ENCODE measurements around the gene KCNV2.

Gene KCNV2

DNA sequence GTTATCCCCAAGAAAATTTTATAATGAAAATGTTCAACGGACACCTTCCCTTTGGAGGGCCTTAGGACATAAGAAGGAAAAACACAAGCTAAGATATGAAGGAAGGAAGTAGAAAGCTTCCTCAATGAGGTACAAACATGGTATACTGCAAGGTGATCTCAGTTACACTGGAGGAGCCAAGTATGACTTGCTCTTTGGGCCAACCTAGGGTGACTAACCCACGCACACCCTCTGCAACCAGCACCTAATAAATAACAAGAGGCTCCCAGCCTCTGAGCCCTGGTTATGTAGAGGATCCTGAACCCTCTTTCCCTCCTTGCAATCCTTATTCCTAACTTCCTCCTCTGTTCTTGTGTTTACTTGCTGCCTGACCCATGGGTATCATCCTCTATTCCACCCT lies 38.3 kb upstream of the KCNV2 start:
- no peak for DNase-seq (ENCODE audit: extremely low spot score)
- TF ChIP-seq LEF1 (IDR thresholded peaks at IDR 0.05; ENCODE audit: borderline replicate concordance) (no peak), CTBP1 (IDR thresholded peaks at IDR 0.05; ENCODE audit: borderline replicate concordance) (no peak), FOXM1 (IDR thresholded peaks at IDR 0.05; ENCODE audit: borderline replicate concordance) (no peak), SP1 (IDR thresholded peaks at IDR 0.05) (no peak)
- CTCF ChIA-PET, result no interaction called here
- POLR2A ChIA-PET, result no interaction called here

DNA sequence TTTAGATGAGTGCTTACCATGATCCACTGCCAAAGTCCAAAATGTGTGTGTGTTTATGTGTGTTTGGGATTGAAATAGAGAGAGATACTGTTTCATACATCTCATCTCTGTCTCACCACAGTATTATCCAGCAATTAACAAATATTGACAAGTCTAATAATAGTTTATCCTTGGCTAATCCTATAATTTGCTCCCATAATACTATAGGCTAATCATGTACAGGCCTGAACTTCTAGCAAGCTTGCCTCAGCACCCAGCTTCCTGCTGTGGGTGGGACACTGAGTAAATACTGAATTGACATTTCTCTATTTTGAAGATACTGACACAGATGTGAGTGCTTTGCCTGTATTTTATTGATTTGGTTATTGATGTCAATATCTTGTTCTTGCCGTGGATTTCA lies 35.3 kb upstream of the KCNV2 start:
- ChIA-PET CTCF (no interaction called here), POLR2A (no interaction called here)
- TF ChIP-seq ARNT (IDR thresholded peaks at IDR 0.05) (no peak), HDGF (IDR thresholded peaks at IDR 0.05; ENCODE audit: borderline replicate concordance) (no peak), BHLHE40 (IDR thresholded peaks at IDR 0.05; ENCODE audit: borderline replicate concordance) (no peak), CTBP1 (IDR thresholded peaks at IDR 0.05; ENCODE audit: borderline replicate concordance) (no peak), PKNOX1 (IDR thresholded peaks at IDR 0.05) (no peak), ELF4 (IDR thresholded peaks at IDR 0.05) (no peak), L3MBTL2 (conservative IDR thresholded peaks at IDR 0.05) (no peak), SUZ12 (IDR thresholded peaks at IDR 0.05) (no peak), FOXK2 (IDR thresholded peaks at IDR 0.05) (no peak), NFRKB (IDR thresholded peaks at IDR 0.05) (no peak), ZNF384 (IDR thresholded peaks at IDR 0.05) (no peak), TARDBP (IDR thresholded peaks at IDR 0.05) (no peak), LEF1 (IDR thresholded peaks at IDR 0.05; ENCODE audit: borderline replicate concordance) (no peak), FOXA1 (IDR thresholded peaks at IDR 0.05) (no peak), FOXM1 (IDR thresholded peaks at IDR 0.05; ENCODE audit: borderline replicate concordance) (no peak), SP1 (IDR thresholded peaks at IDR 0.05) (no peak)
- DNase-seq (ENCODE audit: extremely low spot score), result no peak

- POLR2A ChIA-PET, result no interaction called here
- TF ChIP-seq ELF4 (IDR thresholded peaks at IDR 0.05) (no peak), NFRKB (IDR thresholded peaks at IDR 0.05) (no peak), TARDBP (IDR thresholded peaks at IDR 0.05) (no peak), BHLHE40 (IDR thresholded peaks at IDR 0.05; ENCODE audit: borderline replicate concordance) (no peak), ARNT (IDR thresholded peaks at IDR 0.05) (no peak), FOXK2 (IDR thresholded peaks at IDR 0.05) (no peak), L3MBTL2 (conservative IDR thresholded peaks at IDR 0.05) (no peak), LEF1 (IDR thresholded peaks at IDR 0.05; ENCODE audit: borderline replicate concordance) (no peak), ZNF384 (IDR thresholded peaks at IDR 0.05) (no peak), FOXA1 (IDR thresholded peaks at IDR 0.05) (no peak), SUZ12 (IDR thresholded peaks at IDR 0.05) (no peak), SP1 (IDR thresholded peaks at IDR 0.05) (no peak), CTBP1 (IDR thresholded peaks at IDR 0.05; ENCODE audit: borderline replicate concordance) (no peak), HDGF (IDR thresholded peaks at IDR 0.05; ENCODE audit: borderline replicate concordance) (no peak), FOXM1 (IDR thresholded peaks at IDR 0.05; ENCODE audit: borderline replicate concordance) (no peak), PKNOX1 (IDR thresholded peaks at IDR 0.05) (no peak)
Observed at GRCh38 chr9:2686911-2687310, 30.4 kb upstream of the KCNV2 start.

GRCh38 chr9:2688636-2689035 lies 28.7 kb upstream of the KCNV2 start:
- ChIA-PET POLR2A (no interaction called here), CTCF (no interaction called here)
- TF ChIP-seq BHLHE40 (IDR thresholded peaks at IDR 0.05; ENCODE audit: borderline replicate concordance) (no peak), TARDBP (IDR thresholded peaks at IDR 0.05) (no peak), HDGF (IDR thresholded peaks at IDR 0.05; ENCODE audit: borderline replicate concordance) (no peak), FOXA1 (IDR thresholded peaks at IDR 0.05) (no peak), ARNT (IDR thresholded peaks at IDR 0.05) (no peak), SUZ12 (IDR thresholded peaks at IDR 0.05) (no peak), SP1 (IDR thresholded peaks at IDR 0.05) (no peak), L3MBTL2 (conservative IDR thresholded peaks at IDR 0.05) (no peak), PKNOX1 (IDR thresholded peaks at IDR 0.05) (no peak), ZNF384 (IDR thresholded peaks at IDR 0.05) (no peak), LEF1 (IDR thresholded peaks at IDR 0.05; ENCODE audit: borderline replicate concordance) (no peak), FOXK2 (IDR thresholded peaks at IDR 0.05) (no peak), CTBP1 (IDR thresholded peaks at IDR 0.05; ENCODE audit: borderline replicate concordance) (no peak), NFRKB (IDR thresholded peaks at IDR 0.05) (no peak), ELF4 (IDR thresholded peaks at IDR 0.05) (no peak), FOXM1 (IDR thresholded peaks at IDR 0.05; ENCODE audit: borderline replicate concordance) (no peak)
- DNase-seq (ENCODE audit: extremely low spot score), result no peak

More at GRCh38 chr9:2686911-2687310, 30.4 kb upstream of the KCNV2 start:
- CTCF ChIA-PET, result no interaction called here
- no peak for DNase-seq (ENCODE audit: extremely low spot score)

- CTCF ChIA-PET, result no interaction called here
- DNase-seq (ENCODE audit: extremely low spot score), result no peak
- no peak for TF ChIP-seq PKNOX1 (IDR thresholded peaks at IDR 0.05)
- TF ChIP-seq ELF4 (IDR thresholded peaks at IDR 0.05), result no peak
- no peak for TF ChIP-seq SP1 (IDR thresholded peaks at IDR 0.05)
- no peak for TF ChIP-seq BHLHE40 (IDR thresholded peaks at IDR 0.05; ENCODE audit: borderline replicate concordance)
- TF ChIP-seq CTBP1 (IDR thresholded peaks at IDR 0.05; ENCODE audit: borderline replicate concordance), result no peak
- TF ChIP-seq ARNT (IDR thresholded peaks at IDR 0.05), result no peak
- POLR2A ChIA-PET, result no interaction called here
Observed at GRCh38 chr9:2691212-2691611, 26.1 kb upstream of the KCNV2 start.

DNA sequence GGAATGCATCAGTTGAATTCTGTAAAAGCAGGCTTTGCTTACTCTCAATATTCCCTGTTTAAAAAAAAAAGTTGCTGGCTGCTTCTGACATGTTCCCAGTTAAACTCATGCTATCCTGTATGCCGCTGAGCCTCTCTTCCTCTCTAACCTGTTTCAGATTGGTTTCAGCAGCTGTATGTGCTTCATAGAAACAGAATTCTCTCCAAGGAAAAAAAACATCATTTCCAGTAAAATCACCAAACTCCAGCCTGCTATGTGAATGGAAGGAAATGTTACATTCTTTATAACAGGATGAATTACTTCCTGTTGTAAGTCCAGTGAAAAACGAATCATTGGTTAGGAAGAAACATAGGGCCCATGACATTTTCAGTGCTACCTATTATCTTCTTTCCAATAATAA lies 25.7 kb upstream of the KCNV2 start:
- no peak for DNase-seq (ENCODE audit: extremely low spot score)
- ChIA-PET POLR2A (no interaction called here), CTCF (no interaction called here)
- TF ChIP-seq ZNF384 (IDR thresholded peaks at IDR 0.05) (no peak), PKNOX1 (IDR thresholded peaks at IDR 0.05) (no peak), ARNT (IDR thresholded peaks at IDR 0.05) (no peak), NFRKB (IDR thresholded peaks at IDR 0.05) (no peak)
